H1 (cell line): ENCODE data around the gene ASTL. TPM values are rescaled to one million over a fixed set of nuclear protein-coding genes. Genes with fewer than 3 reads are reported as not detected.

Experiments
- EGR1 ChIP-seq: IDR thresholded peaks from 2 replicates; pipeline ENCODE4 v1.6.1; 2011; ENCODE audit warnings: low read depth, low read length, borderline replicate concordance
- EP300 ChIP-seq, 2 experiments: IDR thresholded peaks; 1 replicate in 1 of 2; 2 replicates in 1 of 2; pipeline ENCODE4 v1.6.1; 2011 to 2012; ENCODE audit warnings: low read depth in 2 of 2, low read length in 2 of 2, mild to moderate bottlenecking in 2 of 2, borderline replicate concordance in 1 of 2, inconsistent platforms in 1 of 2, moderate library complexity in 1 of 2
- JUND ChIP-seq: IDR thresholded peaks from 2 replicates; pipeline ENCODE4 v1.6.1; 2011; ENCODE audit warnings: mild to moderate bottlenecking, improper control_type of control experiment, low read length
- NANOG ChIP-seq: IDR thresholded peaks from 2 replicates; pipeline ENCODE4 v1.6.1; 2011; ENCODE audit warnings: low read length, low read depth, mild to moderate bottlenecking, inconsistent platforms; ENCODE audit not compliant: insufficient read depth, poor library complexity, severe bottlenecking
- POLR2AphosphoS5 ChIP-seq: IDR thresholded peaks from 2 replicates; pipeline ENCODE4 v1.6.1; 2011; ENCODE audit warnings: low read depth, low read length
- YY1 ChIP-seq: IDR thresholded peaks from 2 replicates; pipeline ENCODE4 v1.6.1; 2011; ENCODE audit warnings: low read depth, mild to moderate bottlenecking, low read length
- polyA plus RNA-seq, 7 experiments: library from polyadenylated mRNA; depleted of rRNA in 3 of 7; stranded (reverse) in 5 of 7; unstranded in 2 of 7; fragments of >200 nt in 5 of 7; fragments of 200-250 nt in 2 of 7; gene quantifications; 1 replicate in 5 of 7; 2 replicates in 1 of 7; 4 replicates in 1 of 7; pipeline versions ENCODE4 v1.2.1 to v1.2.3, GENCODE V29; 2011 to 2013; ENCODE audit warnings: missing spikeins in 2 of 7, mixed read lengths in 2 of 7
- total RNA-seq: library from RNA; stranded (reverse); fragmentation: NEBNext Ultra II Directional; extraction: Animal tissue kit (Norgen Biotek cat#: 25700); gene quantifications from 2 replicates; pipeline ENCODE4 v1.2.1, GENCODE V29; 2021
- TF ChIP-seq, protein P1 (sequence below): fragments of 300-600 bp; sonication (generic); IDR thresholded peaks from 2 replicates; pipeline ENCODE4 v1.7.1; 2012; ENCODE audit warnings: low read length, moderate library complexity, mild to moderate bottlenecking, inconsistent platforms; ENCODE audit not compliant: insufficient replicate concordance

ASTL gene
- total and polyA plus RNA-seq, 2 of the 8 experiments (the other 6 are each of a cell fraction or from before 2014, with no cell fraction given): 0.60 to 1.4 TPM

GRCh38 chr2:96171831-96172230, 33.5 kb upstream of the ASTL start (continued):
- TF ChIP-seq, protein P1, sequence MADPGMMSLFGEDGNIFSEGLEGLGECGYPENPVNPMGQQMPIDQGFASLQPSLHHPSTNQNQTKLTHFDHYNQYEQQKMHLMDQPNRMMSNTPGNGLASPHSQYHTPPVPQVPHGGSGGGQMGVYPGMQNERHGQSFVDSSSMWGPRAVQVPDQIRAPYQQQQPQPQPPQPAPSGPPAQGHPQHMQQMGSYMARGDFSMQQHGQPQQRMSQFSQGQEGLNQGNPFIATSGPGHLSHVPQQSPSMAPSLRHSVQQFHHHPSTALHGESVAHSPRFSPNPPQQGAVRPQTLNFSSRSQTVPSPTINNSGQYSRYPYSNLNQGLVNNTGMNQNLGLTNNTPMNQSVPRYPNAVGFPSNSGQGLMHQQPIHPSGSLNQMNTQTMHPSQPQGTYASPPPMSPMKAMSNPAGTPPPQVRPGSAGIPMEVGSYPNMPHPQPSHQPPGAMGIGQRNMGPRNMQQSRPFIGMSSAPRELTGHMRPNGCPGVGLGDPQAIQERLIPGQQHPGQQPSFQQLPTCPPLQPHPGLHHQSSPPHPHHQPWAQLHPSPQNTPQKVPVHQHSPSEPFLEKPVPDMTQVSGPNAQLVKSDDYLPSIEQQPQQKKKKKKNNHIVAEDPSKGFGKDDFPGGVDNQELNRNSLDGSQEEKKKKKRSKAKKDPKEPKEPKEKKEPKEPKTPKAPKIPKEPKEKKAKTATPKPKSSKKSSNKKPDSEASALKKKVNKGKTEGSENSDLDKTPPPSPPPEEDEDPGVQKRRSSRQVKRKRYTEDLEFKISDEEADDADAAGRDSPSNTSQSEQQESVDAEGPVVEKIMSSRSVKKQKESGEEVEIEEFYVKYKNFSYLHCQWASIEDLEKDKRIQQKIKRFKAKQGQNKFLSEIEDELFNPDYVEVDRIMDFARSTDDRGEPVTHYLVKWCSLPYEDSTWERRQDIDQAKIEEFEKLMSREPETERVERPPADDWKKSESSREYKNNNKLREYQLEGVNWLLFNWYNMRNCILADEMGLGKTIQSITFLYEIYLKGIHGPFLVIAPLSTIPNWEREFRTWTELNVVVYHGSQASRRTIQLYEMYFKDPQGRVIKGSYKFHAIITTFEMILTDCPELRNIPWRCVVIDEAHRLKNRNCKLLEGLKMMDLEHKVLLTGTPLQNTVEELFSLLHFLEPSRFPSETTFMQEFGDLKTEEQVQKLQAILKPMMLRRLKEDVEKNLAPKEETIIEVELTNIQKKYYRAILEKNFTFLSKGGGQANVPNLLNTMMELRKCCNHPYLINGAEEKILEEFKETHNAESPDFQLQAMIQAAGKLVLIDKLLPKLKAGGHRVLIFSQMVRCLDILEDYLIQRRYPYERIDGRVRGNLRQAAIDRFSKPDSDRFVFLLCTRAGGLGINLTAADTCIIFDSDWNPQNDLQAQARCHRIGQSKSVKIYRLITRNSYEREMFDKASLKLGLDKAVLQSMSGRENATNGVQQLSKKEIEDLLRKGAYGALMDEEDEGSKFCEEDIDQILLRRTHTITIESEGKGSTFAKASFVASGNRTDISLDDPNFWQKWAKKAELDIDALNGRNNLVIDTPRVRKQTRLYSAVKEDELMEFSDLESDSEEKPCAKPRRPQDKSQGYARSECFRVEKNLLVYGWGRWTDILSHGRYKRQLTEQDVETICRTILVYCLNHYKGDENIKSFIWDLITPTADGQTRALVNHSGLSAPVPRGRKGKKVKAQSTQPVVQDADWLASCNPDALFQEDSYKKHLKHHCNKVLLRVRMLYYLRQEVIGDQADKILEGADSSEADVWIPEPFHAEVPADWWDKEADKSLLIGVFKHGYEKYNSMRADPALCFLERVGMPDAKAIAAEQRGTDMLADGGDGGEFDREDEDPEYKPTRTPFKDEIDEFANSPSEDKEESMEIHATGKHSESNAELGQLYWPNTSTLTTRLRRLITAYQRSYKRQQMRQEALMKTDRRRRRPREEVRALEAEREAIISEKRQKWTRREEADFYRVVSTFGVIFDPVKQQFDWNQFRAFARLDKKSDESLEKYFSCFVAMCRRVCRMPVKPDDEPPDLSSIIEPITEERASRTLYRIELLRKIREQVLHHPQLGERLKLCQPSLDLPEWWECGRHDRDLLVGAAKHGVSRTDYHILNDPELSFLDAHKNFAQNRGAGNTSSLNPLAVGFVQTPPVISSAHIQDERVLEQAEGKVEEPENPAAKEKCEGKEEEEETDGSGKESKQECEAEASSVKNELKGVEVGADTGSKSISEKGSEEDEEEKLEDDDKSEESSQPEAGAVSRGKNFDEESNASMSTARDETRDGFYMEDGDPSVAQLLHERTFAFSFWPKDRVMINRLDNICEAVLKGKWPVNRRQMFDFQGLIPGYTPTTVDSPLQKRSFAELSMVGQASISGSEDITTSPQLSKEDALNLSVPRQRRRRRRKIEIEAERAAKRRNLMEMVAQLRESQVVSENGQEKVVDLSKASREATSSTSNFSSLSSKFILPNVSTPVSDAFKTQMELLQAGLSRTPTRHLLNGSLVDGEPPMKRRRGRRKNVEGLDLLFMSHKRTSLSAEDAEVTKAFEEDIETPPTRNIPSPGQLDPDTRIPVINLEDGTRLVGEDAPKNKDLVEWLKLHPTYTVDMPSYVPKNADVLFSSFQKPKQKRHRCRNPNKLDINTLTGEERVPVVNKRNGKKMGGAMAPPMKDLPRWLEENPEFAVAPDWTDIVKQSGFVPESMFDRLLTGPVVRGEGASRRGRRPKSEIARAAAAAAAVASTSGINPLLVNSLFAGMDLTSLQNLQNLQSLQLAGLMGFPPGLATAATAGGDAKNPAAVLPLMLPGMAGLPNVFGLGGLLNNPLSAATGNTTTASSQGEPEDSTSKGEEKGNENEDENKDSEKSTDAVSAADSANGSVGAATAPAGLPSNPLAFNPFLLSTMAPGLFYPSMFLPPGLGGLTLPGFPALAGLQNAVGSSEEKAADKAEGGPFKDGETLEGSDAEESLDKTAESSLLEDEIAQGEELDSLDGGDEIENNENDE: no peak
- TF ChIP-seq POLR2AphosphoS5 (no peak), YY1 (no peak), NANOG (no peak), JUND (no peak), EGR1 (no peak), EP300 (IDR thresholded peaks at IDR 0.05; ENCODE audit: borderline replicate concordance in 1 of 2, low read depth in 2 of 2, low read length in 2 of 2) (no peak)
- TF ChIP-seq, all 59 proteins: peak for 0
